ENCODE results near the gene LRMDA.
A peak's percentile ranks its signal among the peaks of the same experiment; 100 is the strongest.

LRMDA gene

GRCh38 chr10:75449382-75450074 lies 18.1 kb downstream of the LRMDA start:
- no peak for DNase-seq

GRCh38 chr10:75450075-75450445 lies 18.6 kb downstream of the LRMDA start:
- DNase-seq: no peak

GRCh38 chr10:75450644-75451640 lies 19.5 kb downstream of the LRMDA start:
- no peak for DNase-seq

GRCh38 chr10:75451831-75452230 lies 20.4 kb downstream of the LRMDA start:
- no peak for DNase-seq

GRCh38 chr10:75452997-75453396 lies 21.6 kb downstream of the LRMDA start:
- no peak for DNase-seq

GRCh38 chr10:75456122-75456521 lies 24.7 kb downstream of the LRMDA start:
- DNase-seq: no peak

- no peak for DNase-seq
Measured at GRCh38 chr10:75460059-75460458, 28.6 kb downstream of the LRMDA start.

GRCh38 chr10:75461672-75462649 lies 30.5 kb downstream of the LRMDA start:
- no peak for DNase-seq

- DNase-seq: peak; percentile 31
Measured at GRCh38 chr10:75462865-75463264, 31.4 kb downstream of the LRMDA start.

- no peak for DNase-seq
Measured at GRCh38 chr10:75464478-75465449, 33.3 kb downstream of the LRMDA start.

GRCh38 chr10:75465450-75465827 lies 34.0 kb downstream of the LRMDA start:
- DNase-seq: no peak

GRCh38 chr10:75466001-75466400 lies 34.6 kb downstream of the LRMDA start:
- DNase-seq: no peak

GRCh38 chr10:75466886-75467285 lies 35.5 kb downstream of the LRMDA start:
- DNase-seq: no peak

- no peak for DNase-seq
Measured at GRCh38 chr10:75468612-75469005, 37.2 kb downstream of the LRMDA start.

- no peak for DNase-seq
Measured at GRCh38 chr10:75469006-75469616, 37.7 kb downstream of the LRMDA start.

- no peak for DNase-seq
Measured at GRCh38 chr10:75470901-75471300, 39.5 kb downstream of the LRMDA start.

- DNase-seq: no peak
Measured at GRCh38 chr10:75472685-75473084, 41.3 kb downstream of the LRMDA start.

GRCh38 chr10:75474106-75474505 lies 42.7 kb downstream of the LRMDA start:
- no peak for DNase-seq

- DNase-seq: no peak
Measured at GRCh38 chr10:75475460-75476182, 44.2 kb downstream of the LRMDA start.

GRCh38 chr10:75476569-75476968 lies 45.1 kb downstream of the LRMDA start:
- no peak for DNase-seq

GRCh38 chr10:75476985-75477384 lies 45.6 kb downstream of the LRMDA start:
- DNase-seq: no peak
